Vagina (tissue), 2 donors: Measurements from ENCODE around the gene CADPS2.

Experiments
- CTCF ChIP-seq, 3 experiments: fragments of 450-650 bp in 2 of 3; fragments of 200-600 bp in 1 of 3; sonication (generic) in 1 of 3; IDR thresholded peaks; one replicate each; pipeline ENCODE4 v1.5.1; 2017 to 2019; ENCODE audit warnings: antibody characterized with exemption in 3 of 3, mild to moderate bottlenecking in 2 of 3, moderate library complexity in 2 of 3
- POLR2A ChIP-seq, 2 donors: fragments of 450-650 bp; IDR thresholded peaks; one replicate each; pipeline ENCODE4 v1.6.1; 2017; ENCODE audit warnings: antibody characterized with exemption in 2 of 2, mild to moderate bottlenecking in 2 of 2, moderate library complexity in 2 of 2

- TF ChIP-seq CTCF (IDR thresholded peaks at IDR 0.05) (no peak), POLR2A (IDR thresholded peaks at IDR 0.05) (no peak)
Observed at GRCh38 chr7:122438006-122438405, 448.3 kb downstream of the CADPS2 start.
